GM12801 (cell line): Measurements from ENCODE around the gene CACNB3.

ENCODE experiments used
- CTCF ChIP-seq: IDR thresholded peaks from one replicate; pipeline ENCODE4 v1.5.1; 2011; ENCODE audit warnings: control low read depth; ENCODE audit not compliant: insufficient read length; ENCODE audit errors: extremely low read depth

Gene CACNB3

GRCh38 chr12:48803675-48804074 lies 14.6 kb upstream of the CACNB3 start:
- TF ChIP-seq CTCF, result no peak

- TF ChIP-seq CTCF, result no peak
These were observed 10.3 kb upstream of the CACNB3 start for GRCh38 chr12:48807981-48808380.

GRCh38 chr12:48810903-48811431 lies 7.3 kb upstream of the CACNB3 start:
- no peak for TF ChIP-seq CTCF

- no peak for TF ChIP-seq CTCF
These were observed 6.7 kb upstream of the CACNB3 start for GRCh38 chr12:48811437-48812090.

GRCh38 chr12:48812389-48812788 lies 5.9 kb upstream of the CACNB3 start:
- TF ChIP-seq CTCF, result no peak

GRCh38 chr12:48813465-48814261 lies 4.6 kb upstream of the CACNB3 start:
- TF ChIP-seq CTCF, result no peak

- TF ChIP-seq CTCF, result peak; percentile 12
These were observed 3.8 kb upstream of the CACNB3 start for GRCh38 chr12:48814262-48815125.
